GM23248 (cell line): ENCODE data around the gene PRLH.

Experiments
- EZH2 ChIP-seq: fragments of 200-600 bp; sonication (generic); IDR thresholded peaks from 2 replicates; pipeline ENCODE4 v1.6.1; 2018; ENCODE audit warnings: antibody characterized with exemption, mild to moderate bottlenecking; ENCODE audit not compliant: insufficient read depth, poor library complexity, severe bottlenecking
- EZH2phosphoT487 ChIP-seq: fragments of 200-600 bp; sonication (generic); IDR thresholded peaks from 2 replicates; pipeline ENCODE4 v1.6.1; 2018; ENCODE audit warnings: antibody characterized with exemption, moderate library complexity, mild to moderate bottlenecking, low read depth; ENCODE audit not compliant: insufficient read depth

- TF ChIP-seq EZH2phosphoT487, result no peak
- no peak for TF ChIP-seq EZH2
Observed at GRCh38 chr2:237591141-237591881, 24.9 kb downstream of the PRLH start.
